Measurements from ENCODE around the gene DNLZ.

DNLZ gene

DNA sequence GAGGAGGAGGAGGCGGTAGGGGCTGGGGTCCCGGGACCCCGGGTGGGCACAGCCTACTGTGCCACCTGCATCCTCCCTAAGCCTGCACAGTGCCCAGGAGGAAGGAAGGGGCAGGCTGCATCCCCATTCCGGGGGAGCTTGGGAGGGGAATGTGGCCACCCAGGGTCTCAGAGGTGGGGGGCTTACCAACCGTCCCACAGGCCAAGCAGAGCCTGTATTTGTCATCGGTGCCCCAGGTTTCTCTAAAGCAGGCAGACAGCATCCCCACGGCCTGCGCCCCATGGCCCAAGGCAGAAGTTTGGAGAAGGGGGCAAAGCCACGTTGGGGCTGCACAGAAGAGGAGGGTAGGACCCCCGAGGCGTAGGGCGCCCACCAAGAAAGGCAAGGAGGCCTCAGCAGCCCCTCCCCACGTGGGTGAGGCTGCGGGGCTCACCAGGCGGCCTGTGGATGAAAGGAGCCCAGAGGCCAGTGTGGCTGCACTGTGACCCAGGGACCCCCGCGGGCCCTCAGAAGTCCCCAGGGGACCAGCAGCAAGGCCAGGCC lies 36.7 kb downstream of the DNLZ start:
- Histone ChIP-seq H3K9me3 (ENCODE audit: control insufficient read depth, insufficient read depth, low read depth, low read length) (no peaks in the 10 kb centered on the region), H3K4me3 (ENCODE audit: low read depth, low read length) (peak overlapping the region; percentile 15), H3K36me3 (ENCODE audit: control insufficient read depth in 2 of 2, insufficient read depth in 1 of 2, low read length in 2 of 2) (peaks cover 0 to 4% of the 10 kb centered on the region in 2 experiments; a peak in 1 of 3 replicates), H3K4me1 (ENCODE audit: control insufficient read depth, insufficient read depth, low read length) (peaks cover 8% of the 10 kb centered on the region), H3K27ac (ENCODE audit: extremely low read depth, low read depth, low read length) (peak overlapping the region; percentile 8; the same call in 1 of the 2 replicates)
- ChIA-PET POLR2A (interaction anchor here (1.1 to 1.4 kb wide), 2 partner anchors 9 to 36 kb away, joined by 3 to 15 read pairs; partner anchors contain the start of gene DNLZ), CTCF (interaction anchor here (1.0 to 1.5 kb wide), 3 partner anchors 12 to 127 kb away, joined by 3 to 7 read pairs (median 3); no protein-coding TSS in a partner anchor)
- no peak for TF ChIP-seq ZNF114 (tag by site-specific recombination; IDR thresholded peaks at IDR 0.05)
- TF ChIP-seq, protein P1, sequence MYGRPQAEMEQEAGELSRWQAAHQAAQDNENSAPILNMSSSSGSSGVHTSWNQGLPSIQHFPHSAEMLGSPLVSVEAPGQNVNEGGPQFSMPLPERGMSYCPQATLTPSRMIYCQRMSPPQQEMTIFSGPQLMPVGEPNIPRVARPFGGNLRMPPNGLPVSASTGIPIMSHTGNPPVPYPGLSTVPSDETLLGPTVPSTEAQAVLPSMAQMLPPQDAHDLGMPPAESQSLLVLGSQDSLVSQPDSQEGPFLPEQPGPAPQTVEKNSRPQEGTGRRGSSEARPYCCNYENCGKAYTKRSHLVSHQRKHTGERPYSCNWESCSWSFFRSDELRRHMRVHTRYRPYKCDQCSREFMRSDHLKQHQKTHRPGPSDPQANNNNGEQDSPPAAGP (tag by site-specific recombination; IDR thresholded peaks at IDR 0.05), result 0 out of 2 replicates have a peak, but pooled peaks have one; percentile 20
- TF ChIP-seq ZSCAN30 (tag by site-specific recombination; IDR thresholded peaks at IDR 0.05), result no peak
- TF ChIP-seq ZNF423 (tag by site-specific recombination; IDR thresholded peaks at IDR 0.05), result peak; percentile 68
- no peak for TF ChIP-seq ZFP3 (tag by site-specific recombination; IDR thresholded peaks at IDR 0.05; ENCODE audit: low read depth)
- TF ChIP-seq ZNF16 (tag by site-specific recombination; IDR thresholded peaks at IDR 0.05; ENCODE audit: low read depth), result no peak
- TF ChIP-seq, protein P2, sequence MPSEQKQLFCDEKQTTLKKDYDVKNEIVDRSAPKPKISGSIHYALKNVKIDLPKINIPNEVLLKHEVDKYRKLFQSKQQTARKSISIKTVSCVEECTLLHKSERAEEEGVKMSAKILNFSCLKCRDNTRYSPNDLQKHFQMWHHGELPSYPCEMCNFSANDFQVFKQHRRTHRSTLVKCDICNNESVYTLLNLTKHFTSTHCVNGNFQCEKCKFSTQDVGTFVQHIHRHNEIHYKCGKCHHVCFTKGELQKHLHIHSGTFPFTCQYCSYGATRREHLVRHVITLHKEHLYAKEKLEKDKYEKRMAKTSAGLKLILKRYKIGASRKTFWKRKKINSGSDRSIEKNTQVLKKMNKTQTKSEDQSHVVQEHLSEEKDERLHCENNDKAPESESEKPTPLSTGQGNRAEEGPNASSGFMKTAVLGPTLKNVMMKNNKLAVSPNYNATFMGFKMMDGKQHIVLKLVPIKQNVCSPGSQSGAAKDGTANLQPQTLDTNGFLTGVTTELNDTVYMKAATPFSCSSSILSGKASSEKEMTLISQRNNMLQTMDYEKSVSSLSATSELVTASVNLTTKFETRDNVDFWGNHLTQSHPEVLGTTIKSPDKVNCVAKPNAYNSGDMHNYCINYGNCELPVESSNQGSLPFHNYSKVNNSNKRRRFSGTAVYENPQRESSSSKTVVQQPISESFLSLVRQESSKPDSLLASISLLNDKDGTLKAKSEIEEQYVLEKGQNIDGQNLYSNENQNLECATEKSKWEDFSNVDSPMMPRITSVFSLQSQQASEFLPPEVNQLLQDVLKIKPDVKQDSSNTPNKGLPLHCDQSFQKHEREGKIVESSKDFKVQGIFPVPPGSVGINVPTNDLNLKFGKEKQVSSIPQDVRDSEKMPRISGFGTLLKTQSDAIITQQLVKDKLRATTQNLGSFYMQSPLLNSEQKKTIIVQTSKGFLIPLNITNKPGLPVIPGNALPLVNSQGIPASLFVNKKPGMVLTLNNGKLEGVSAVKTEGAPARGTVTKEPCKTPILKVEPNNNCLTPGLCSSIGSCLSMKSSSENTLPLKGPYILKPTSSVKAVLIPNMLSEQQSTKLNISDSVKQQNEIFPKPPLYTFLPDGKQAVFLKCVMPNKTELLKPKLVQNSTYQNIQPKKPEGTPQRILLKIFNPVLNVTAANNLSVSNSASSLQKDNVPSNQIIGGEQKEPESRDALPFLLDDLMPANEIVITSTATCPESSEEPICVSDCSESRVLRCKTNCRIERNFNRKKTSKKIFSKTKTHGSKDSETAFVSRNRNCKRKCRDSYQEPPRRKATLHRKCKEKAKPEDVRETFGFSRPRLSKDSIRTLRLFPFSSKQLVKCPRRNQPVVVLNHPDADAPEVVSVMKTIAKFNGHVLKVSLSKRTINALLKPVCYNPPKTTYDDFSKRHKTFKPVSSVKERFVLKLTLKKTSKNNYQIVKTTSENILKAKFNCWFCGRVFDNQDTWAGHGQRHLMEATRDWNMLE (tag by site-specific recombination; conservative IDR thresholded peaks at IDR 0.05; ENCODE audit: low read depth), result no peak
- no peak for TF ChIP-seq ZNF155 (tag by site-specific recombination; IDR thresholded peaks at IDR 0.05)
- no peak for TF ChIP-seq SCRT1 (tag by site-specific recombination; IDR thresholded peaks at IDR 0.05; ENCODE audit: borderline replicate concordance)
- no peak for TF ChIP-seq ZEB2 (tag by site-specific recombination; IDR thresholded peaks at IDR 0.05)
- peak; percentile 54 for TF ChIP-seq ZNF335 (tag by site-specific recombination; conservative IDR thresholded peaks at IDR 0.05)
- no peak for TF ChIP-seq ZNF768 (tag by site-specific recombination; IDR thresholded peaks at IDR 0.05)
- no peak for TF ChIP-seq ZNF585B (tag by site-specific recombination; IDR thresholded peaks at IDR 0.05)
- TF ChIP-seq ZNF2 (tag by site-specific recombination; IDR thresholded peaks at IDR 0.05), result no peak
- no peak for TF ChIP-seq ZNF266 (tag by site-specific recombination; IDR thresholded peaks at IDR 0.05; ENCODE audit: low read depth)
- no peak for TF ChIP-seq ZBTB1 (tag by site-specific recombination; IDR thresholded peaks at IDR 0.05)
- TF ChIP-seq ZNF707 (tag by site-specific recombination; IDR thresholded peaks at IDR 0.05), result no peak
- no peak for TF ChIP-seq WT1 (tag by site-specific recombination; IDR thresholded peaks at IDR 0.05)
- no peak for TF ChIP-seq ZNF248 (tag by site-specific recombination; IDR thresholded peaks at IDR 0.05)
- no peak for TF ChIP-seq ZNF776 (tag by site-specific recombination; IDR thresholded peaks at IDR 0.05; ENCODE audit: borderline replicate concordance)
- TF ChIP-seq, protein P3, sequence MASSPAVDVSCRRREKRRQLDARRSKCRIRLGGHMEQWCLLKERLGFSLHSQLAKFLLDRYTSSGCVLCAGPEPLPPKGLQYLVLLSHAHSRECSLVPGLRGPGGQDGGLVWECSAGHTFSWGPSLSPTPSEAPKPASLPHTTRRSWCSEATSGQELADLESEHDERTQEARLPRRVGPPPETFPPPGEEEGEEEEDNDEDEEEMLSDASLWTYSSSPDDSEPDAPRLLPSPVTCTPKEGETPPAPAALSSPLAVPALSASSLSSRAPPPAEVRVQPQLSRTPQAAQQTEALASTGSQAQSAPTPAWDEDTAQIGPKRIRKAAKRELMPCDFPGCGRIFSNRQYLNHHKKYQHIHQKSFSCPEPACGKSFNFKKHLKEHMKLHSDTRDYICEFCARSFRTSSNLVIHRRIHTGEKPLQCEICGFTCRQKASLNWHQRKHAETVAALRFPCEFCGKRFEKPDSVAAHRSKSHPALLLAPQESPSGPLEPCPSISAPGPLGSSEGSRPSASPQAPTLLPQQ (tag by site-specific recombination; IDR thresholded peaks at IDR 0.05), result peak; percentile 78
- TF ChIP-seq SP2 (tag by site-specific recombination; IDR thresholded peaks at IDR 0.05), result no peak; the same call in 1 of the 2 replicates
- TF ChIP-seq ZNF157 (tag by site-specific recombination; IDR thresholded peaks at IDR 0.05), result no peak
- TF ChIP-seq ZNF146 (tag by site-specific recombination; IDR thresholded peaks at IDR 0.05), result no peak
- peak; percentile 46; the same call in 1 of the 2 replicates for TF ChIP-seq BCL11A (tag by site-specific recombination; IDR thresholded peaks at IDR 0.05; ENCODE audit: low read depth)
- peak; percentile 56; the same call in 1 of the 2 replicates for TF ChIP-seq ZBTB8A (tag by site-specific recombination; IDR thresholded peaks at IDR 0.05)
- no peak for TF ChIP-seq ZNF350 (tag by site-specific recombination; IDR thresholded peaks at IDR 0.05)
- TF ChIP-seq ZNF792 (tag by site-specific recombination; IDR thresholded peaks at IDR 0.05), result no peak
- TF ChIP-seq, protein P4, sequence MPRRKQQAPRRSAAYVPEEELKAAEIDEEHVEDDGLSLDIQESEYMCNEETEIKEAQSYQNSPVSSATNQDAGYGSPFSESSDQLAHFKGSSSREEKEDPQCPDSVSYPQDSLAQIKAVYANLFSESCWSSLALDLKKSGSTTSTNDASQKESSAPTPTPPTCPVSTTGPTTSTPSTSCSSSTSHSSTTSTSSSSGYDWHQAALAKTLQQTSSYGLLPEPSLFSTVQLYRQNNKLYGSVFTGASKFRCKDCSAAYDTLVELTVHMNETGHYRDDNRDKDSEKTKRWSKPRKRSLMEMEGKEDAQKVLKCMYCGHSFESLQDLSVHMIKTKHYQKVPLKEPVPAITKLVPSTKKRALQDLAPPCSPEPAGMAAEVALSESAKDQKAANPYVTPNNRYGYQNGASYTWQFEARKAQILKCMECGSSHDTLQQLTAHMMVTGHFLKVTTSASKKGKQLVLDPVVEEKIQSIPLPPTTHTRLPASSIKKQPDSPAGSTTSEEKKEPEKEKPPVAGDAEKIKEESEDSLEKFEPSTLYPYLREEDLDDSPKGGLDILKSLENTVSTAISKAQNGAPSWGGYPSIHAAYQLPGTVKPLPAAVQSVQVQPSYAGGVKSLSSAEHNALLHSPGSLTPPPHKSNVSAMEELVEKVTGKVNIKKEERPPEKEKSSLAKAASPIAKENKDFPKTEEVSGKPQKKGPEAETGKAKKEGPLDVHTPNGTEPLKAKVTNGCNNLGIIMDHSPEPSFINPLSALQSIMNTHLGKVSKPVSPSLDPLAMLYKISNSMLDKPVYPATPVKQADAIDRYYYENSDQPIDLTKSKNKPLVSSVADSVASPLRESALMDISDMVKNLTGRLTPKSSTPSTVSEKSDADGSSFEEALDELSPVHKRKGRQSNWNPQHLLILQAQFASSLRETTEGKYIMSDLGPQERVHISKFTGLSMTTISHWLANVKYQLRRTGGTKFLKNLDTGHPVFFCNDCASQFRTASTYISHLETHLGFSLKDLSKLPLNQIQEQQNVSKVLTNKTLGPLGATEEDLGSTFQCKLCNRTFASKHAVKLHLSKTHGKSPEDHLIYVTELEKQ (tag by site-specific recombination; IDR thresholded peaks at IDR 0.05; ENCODE audit: borderline replicate concordance), result no peak
